Measurements from ENCODE around the gene CCR5AS.

DNA sequence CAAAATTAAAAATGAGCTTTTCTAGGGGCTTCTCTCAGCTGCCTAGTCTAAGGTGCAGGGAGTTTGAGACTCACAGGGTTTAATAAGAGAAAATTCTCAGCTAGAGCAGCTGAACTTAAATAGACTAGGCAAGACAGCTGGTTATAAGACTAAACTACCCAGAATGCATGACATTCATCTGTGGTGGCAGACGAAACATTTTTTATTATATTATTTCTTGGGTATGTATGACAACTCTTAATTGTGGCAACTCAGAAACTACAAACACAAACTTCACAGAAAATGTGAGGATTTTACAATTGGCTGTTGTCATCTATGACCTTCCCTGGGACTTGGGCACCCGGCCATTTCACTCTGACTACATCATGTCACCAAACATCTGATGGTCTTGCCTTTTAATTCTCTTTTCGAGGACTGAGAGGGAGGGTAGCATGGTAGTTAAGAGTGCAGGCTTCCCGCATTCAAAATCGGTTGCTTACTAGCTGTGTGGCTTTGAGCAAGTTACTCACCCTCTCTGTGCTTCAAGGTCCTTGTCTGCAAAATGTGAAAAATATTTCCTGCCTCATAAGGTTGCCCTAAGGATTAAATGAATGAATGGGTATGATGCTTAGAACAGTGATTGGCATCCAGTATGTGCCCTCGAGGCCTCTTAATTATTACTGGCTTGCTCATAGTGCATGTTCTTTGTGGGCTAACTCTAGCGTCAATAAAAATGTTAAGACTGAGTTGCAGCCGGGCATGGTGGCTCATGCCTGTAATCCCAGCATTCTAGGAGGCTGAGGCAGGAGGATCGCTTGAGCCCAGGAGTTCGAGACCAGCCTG, 35.1 kb downstream of the CCR5AS start:
- TF ChIP-seq, protein P1, sequence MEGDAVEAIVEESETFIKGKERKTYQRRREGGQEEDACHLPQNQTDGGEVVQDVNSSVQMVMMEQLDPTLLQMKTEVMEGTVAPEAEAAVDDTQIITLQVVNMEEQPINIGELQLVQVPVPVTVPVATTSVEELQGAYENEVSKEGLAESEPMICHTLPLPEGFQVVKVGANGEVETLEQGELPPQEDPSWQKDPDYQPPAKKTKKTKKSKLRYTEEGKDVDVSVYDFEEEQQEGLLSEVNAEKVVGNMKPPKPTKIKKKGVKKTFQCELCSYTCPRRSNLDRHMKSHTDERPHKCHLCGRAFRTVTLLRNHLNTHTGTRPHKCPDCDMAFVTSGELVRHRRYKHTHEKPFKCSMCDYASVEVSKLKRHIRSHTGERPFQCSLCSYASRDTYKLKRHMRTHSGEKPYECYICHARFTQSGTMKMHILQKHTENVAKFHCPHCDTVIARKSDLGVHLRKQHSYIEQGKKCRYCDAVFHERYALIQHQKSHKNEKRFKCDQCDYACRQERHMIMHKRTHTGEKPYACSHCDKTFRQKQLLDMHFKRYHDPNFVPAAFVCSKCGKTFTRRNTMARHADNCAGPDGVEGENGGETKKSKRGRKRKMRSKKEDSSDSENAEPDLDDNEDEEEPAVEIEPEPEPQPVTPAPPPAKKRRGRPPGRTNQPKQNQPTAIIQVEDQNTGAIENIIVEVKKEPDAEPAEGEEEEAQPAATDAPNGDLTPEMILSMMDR (IDR thresholded peaks at IDR 0.05): no peak
- TF ChIP-seq EP300 (IDR thresholded peaks at IDR 0.05): no peak
- no peak for TF ChIP-seq POLR2AphosphoS5 (IDR thresholded peaks at IDR 0.05)
- TF ChIP-seq POLR2A (IDR thresholded peaks at IDR 0.05; ENCODE audit: low read depth): no peak

Measured in esophagus muscularis mucosa (tissue), 4 donors.